H9 (cell line): Measurements from ENCODE around the gene RIOX2. TPM values are rescaled to one million over a fixed set of nuclear protein-coding genes. Genes with fewer than 3 reads are reported as not detected.

Experiments
- DNase-seq: peaks from one replicate; pipeline ENCODE4 v3.0.0-alpha.2; 2017
- H2AFZ ChIP-seq: one replicate; pipeline ENCODE4 v1.6.1; 2013; ENCODE audit warnings: mild to moderate bottlenecking, low read length, control low read depth, moderate library complexity
- H2AK5ac ChIP-seq: 2 replicates; pipeline ENCODE4 v1.6.1; 2013; ENCODE audit warnings: low read length, control low read depth, mixed read lengths; ENCODE audit not compliant: insufficient read length
- H2BK120ac ChIP-seq: one replicate; pipeline ENCODE4 v1.6.1; 2013; ENCODE audit warnings: low read depth, mild to moderate bottlenecking, low read length, control low read depth, inconsistent platforms; ENCODE audit not compliant: poor library complexity, severe bottlenecking
- H2BK12ac ChIP-seq: 2 replicates; pipeline ENCODE4 v1.6.1; 2013; ENCODE audit warnings: low read length, control low read depth, mixed read lengths, low read depth; ENCODE audit not compliant: insufficient read length
- H2BK15ac ChIP-seq: 2 replicates; pipeline ENCODE4 v1.6.1; 2013; ENCODE audit warnings: low read depth, low read length, control low read depth
- H2BK20ac ChIP-seq: one replicate; pipeline ENCODE4 v1.6.1; 2013; ENCODE audit warnings: low read depth, mild to moderate bottlenecking, low read length, control low read depth, inconsistent platforms; ENCODE audit not compliant: poor library complexity, severe bottlenecking
- H2BK5ac ChIP-seq: 2 replicates; pipeline ENCODE4 v1.6.1; 2013; ENCODE audit warnings: low read length, control low read depth, mixed read lengths; ENCODE audit not compliant: insufficient read length
- H3K14ac ChIP-seq: 2 replicates; pipeline ENCODE4 v1.6.1; 2013; ENCODE audit warnings: low read length, control low read depth; ENCODE audit not compliant: insufficient read depth
- H3K18ac ChIP-seq: 2 replicates; pipeline ENCODE4 v1.6.1; 2013; ENCODE audit warnings: low read depth, mild to moderate bottlenecking, mixed read lengths, low read length, control low read depth; ENCODE audit not compliant: insufficient read length
- H3K23ac ChIP-seq: 2 replicates; pipeline ENCODE4 v1.6.1; 2013; ENCODE audit warnings: low read length, control low read depth, mixed read lengths, low read depth; ENCODE audit not compliant: insufficient read length
- H3K23me2 ChIP-seq: 2 replicates; pipeline ENCODE4 v1.6.1; 2013; ENCODE audit warnings: low read depth, mild to moderate bottlenecking, mixed read lengths, low read length, control low read depth; ENCODE audit not compliant: insufficient read length, poor library complexity, severe bottlenecking
- H3K27ac ChIP-seq: 2 replicates; pipeline ENCODE4 v1.5.1; 2013; ENCODE audit warnings: low read length, control low read depth, mixed read lengths, low read depth; ENCODE audit not compliant: insufficient read length
- H3K27me3 ChIP-seq: 2 replicates; pipeline ENCODE4 v1.6.1; 2013; ENCODE audit warnings: low read length, control low read depth, inconsistent platforms; ENCODE audit not compliant: insufficient read depth
- H3K4ac ChIP-seq: 2 replicates; pipeline ENCODE4 v1.6.1; 2013; ENCODE audit warnings: low read depth, mild to moderate bottlenecking, control low read depth, inconsistent platforms, low read length, moderate library complexity
- H3K4me1 ChIP-seq: 2 replicates; pipeline ENCODE4 v1.6.1; 2013; ENCODE audit warnings: low read length, control low read depth, inconsistent platforms; ENCODE audit not compliant: insufficient read depth
- H3K4me2 ChIP-seq: 2 replicates; pipeline ENCODE4 v1.6.1; 2013; ENCODE audit warnings: low read length, control low read depth, mixed read lengths; ENCODE audit not compliant: insufficient read length, insufficient read depth
- H3K56ac ChIP-seq: 2 replicates; pipeline ENCODE4 v1.6.1; 2013; ENCODE audit warnings: low read depth, mild to moderate bottlenecking, mixed read lengths, low read length, control low read depth; ENCODE audit not compliant: insufficient read length
- H3K79me1 ChIP-seq: 2 replicates; pipeline ENCODE4 v1.6.1; 2013; ENCODE audit warnings: low read depth, mild to moderate bottlenecking, moderate library complexity, low read length, control low read depth, inconsistent platforms; ENCODE audit not compliant: insufficient read depth, poor library complexity, severe bottlenecking
- H3K79me2 ChIP-seq: 2 replicates; pipeline ENCODE4 v1.6.1; 2013; ENCODE audit warnings: low read length, control low read depth, inconsistent platforms; ENCODE audit not compliant: insufficient read depth
- H3K9ac ChIP-seq: 2 replicates; pipeline ENCODE4 v1.6.1; 2013; ENCODE audit warnings: low read length, control low read depth, mixed read lengths; ENCODE audit not compliant: insufficient read length; ENCODE audit errors: extremely low read depth
- H3K9me3 ChIP-seq: one replicate; pipeline ENCODE4 v1.6.1; 2013; ENCODE audit warnings: low read depth, low read length, inconsistent platforms; ENCODE audit not compliant: control insufficient read depth
- H3T11ph ChIP-seq: one replicate; pipeline ENCODE4 v1.6.1; 2013; ENCODE audit warnings: mild to moderate bottlenecking, low read length, control low read depth, inconsistent platforms
- H4K20me1 ChIP-seq: one replicate; pipeline ENCODE4 v1.6.1; 2013; ENCODE audit not compliant: control insufficient read depth, insufficient read length, insufficient read depth
- H4K5ac ChIP-seq: 2 replicates; pipeline ENCODE4 v1.6.1; 2013; ENCODE audit warnings: low read depth, mild to moderate bottlenecking, mixed read lengths, low read length, control low read depth; ENCODE audit not compliant: insufficient read length
- H4K8ac ChIP-seq: replicated peaks from 2 replicates; pipeline ENCODE4 v1.6.1; 2013; ENCODE audit warnings: low read length, control low read depth, mixed read lengths, low read depth; ENCODE audit not compliant: insufficient read length
- H4K91ac ChIP-seq: 2 replicates; pipeline ENCODE4 v1.6.1; 2013; ENCODE audit warnings: low read depth, mild to moderate bottlenecking, moderate library complexity, mixed read lengths, low read length, control low read depth; ENCODE audit not compliant: insufficient read length
- H3K27ac Mint-ChIP-seq, 3 experiments: 2 replicates in 2 of 3; 3 replicates in 1 of 3; pipeline ENCODE4 v1.8.0; 2020 to 2021; ENCODE audit warnings: mixed read lengths in 3 of 3, mild to moderate bottlenecking in 1 of 3, moderate library complexity in 1 of 3
- H3K27me3 Mint-ChIP-seq: 2 replicates; pipeline ENCODE4 v1.8.0; 2021; ENCODE audit warnings: low read depth, mild to moderate bottlenecking, moderate library complexity, mixed read lengths
- H3K36me3 Mint-ChIP-seq, 3 experiments: 2 replicates in 2 of 3; 3 replicates in 1 of 3; pipeline ENCODE4 v1.8.0; 2020 to 2021; ENCODE audit warnings: low read depth in 3 of 3, mixed read lengths in 3 of 3; ENCODE audit not compliant: insufficient read depth in 1 of 3
- H3K4me1 Mint-ChIP-seq, 2 experiments: 2 replicates each; pipeline ENCODE4 v1.8.0; 2020; ENCODE audit warnings: mixed read lengths in 2 of 2
- H3K4me3 Mint-ChIP-seq, 2 experiments: 2 replicates in 1 of 2; 3 replicates in 1 of 2; pipeline ENCODE4 v1.8.0; 2020 to 2021; ENCODE audit warnings: mild to moderate bottlenecking in 2 of 2, mixed read lengths in 2 of 2, moderate library complexity in 1 of 2
- H3K9me3 Mint-ChIP-seq, 2 experiments: 2 replicates in 1 of 2; 3 replicates in 1 of 2; pipeline ENCODE4 v1.8.0; 2020; ENCODE audit warnings: mild to moderate bottlenecking in 2 of 2, mixed read lengths in 2 of 2, moderate library complexity in 1 of 2
- CTCF ChIP-seq: fragments of 200-600 bp; sonication (generic); conservative IDR thresholded peaks from 3 replicates; pipeline ENCODE4 v1.8.0; 2021; ENCODE audit warnings: antibody characterized with exemption, mild to moderate bottlenecking
- WGBS: extraction: QIAGEN DNeasy Blood & Tissue Kit; methylation state at CpG from one replicate; pipeline ENCODE4 v1.1.7; 2013; ENCODE audit warnings: missing lambda C conversion rate, low lambda C conversion rate, mixed read lengths; ENCODE audit not compliant: insufficient read length; ENCODE audit errors: extremely low coverage; 5-methylcytosine and 5-hydroxymethylcytosine counted together
- total RNA-seq: library from RNA; stranded (reverse); gene quantifications from 2 replicates; pipeline ENCODE4 v1.2.1, GENCODE V29; 2021

Gene RIOX2
- total RNA-seq, 1 experiment from 2014 or later, result 15.5 TPM

DNA sequence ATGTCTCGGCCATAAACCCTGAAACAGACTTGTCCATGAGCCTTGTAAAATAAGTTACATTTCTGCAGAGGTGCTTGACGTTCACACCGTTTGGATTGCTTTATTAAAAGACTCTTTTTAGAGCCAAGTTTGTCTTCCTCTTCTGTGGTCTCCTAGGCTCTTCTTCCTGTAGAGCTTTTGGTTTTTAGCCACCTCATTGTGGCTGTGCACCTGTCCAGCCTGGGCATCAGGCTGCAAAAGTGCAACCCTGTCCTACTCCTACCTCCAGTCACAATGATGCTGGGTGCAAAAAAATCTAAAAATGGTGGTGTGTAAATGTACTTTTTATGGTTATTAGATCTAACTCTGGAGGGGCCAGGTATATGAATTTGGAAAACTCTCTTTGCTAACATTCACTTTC, 2.8 kb upstream of the RIOX2 start:
- Histone ChIP-seq H2AFZ (no peak overlapping the region), H3K56ac (no peak overlapping the region)

More for the DNA sequence above, 2.8 kb upstream of the RIOX2 start:
- H3K23ac ChIP-seq, result no peak overlapping the region
- no peaks in the 10 kb centered on the region for H4K20me1 ChIP-seq
- no peak overlapping the region for H2BK15ac ChIP-seq
- no peak for TF ChIP-seq CTCF
- WGBS, result no CpG with 5 or more reads among the region's 3 CpGs
- no peak overlapping the region for H3T11ph ChIP-seq
- no peak for DNase-seq
- no peak overlapping the region for H2BK20ac ChIP-seq
- no peak overlapping the region for H3K27ac Mint-ChIP-seq
- no peak overlapping the region for H3K14ac ChIP-seq
- no peaks in the 10 kb centered on the region for H3K27me3 ChIP-seq
- H3K79me2 ChIP-seq, result no peaks in the 10 kb centered on the region
- H2BK5ac ChIP-seq, result no peak overlapping the region
- H3K9me3 Mint-ChIP-seq, result no peaks in the 10 kb centered on the region
- H3K4me1 Mint-ChIP-seq, result peaks cover 15 to 16% of the 10 kb centered on the region in 2 experiments
- H2BK120ac ChIP-seq, result no peak overlapping the region
- H4K8ac ChIP-seq, result no peak overlapping the region
- no peak overlapping the region for H2BK12ac ChIP-seq
- H3K4me1 ChIP-seq, result no peaks in the 10 kb centered on the region; the same call in 1 of the 2 replicates
- no peak overlapping the region for H3K4me2 ChIP-seq
- H3K4ac ChIP-seq, result no peak overlapping the region
- no peak overlapping the region for H3K9ac ChIP-seq
- no peak overlapping the region for H3K27ac ChIP-seq
- no peaks in the 10 kb centered on the region for H3K9me3 ChIP-seq
- H3K23me2 ChIP-seq, result peaks cover 5% of the 10 kb centered on the region
- H3K27me3 Mint-ChIP-seq, result peaks cover 30% of the 10 kb centered on the region
- no peak overlapping the region for H2AK5ac ChIP-seq
- H4K5ac ChIP-seq, result no peak overlapping the region
- H4K91ac ChIP-seq, result no peak overlapping the region
- no peak overlapping the region for H3K4me3 Mint-ChIP-seq
- no peaks in the 10 kb centered on the region for H3K36me3 Mint-ChIP-seq
- H3K18ac ChIP-seq, result no peak overlapping the region
- no peaks in the 10 kb centered on the region for H3K79me1 ChIP-seq
